ENCODE measurements around the gene STK38. TPM values are rescaled to one million over a fixed set of nuclear protein-coding genes. Genes with fewer than 3 reads are reported as not detected.

The STK38 gene
- total RNA-seq, 5 donors from 2014 or later (not counting 1 experiment from before 2014, with no cell fraction given): 90.3 to 164 (median 152) TPM

DNA sequence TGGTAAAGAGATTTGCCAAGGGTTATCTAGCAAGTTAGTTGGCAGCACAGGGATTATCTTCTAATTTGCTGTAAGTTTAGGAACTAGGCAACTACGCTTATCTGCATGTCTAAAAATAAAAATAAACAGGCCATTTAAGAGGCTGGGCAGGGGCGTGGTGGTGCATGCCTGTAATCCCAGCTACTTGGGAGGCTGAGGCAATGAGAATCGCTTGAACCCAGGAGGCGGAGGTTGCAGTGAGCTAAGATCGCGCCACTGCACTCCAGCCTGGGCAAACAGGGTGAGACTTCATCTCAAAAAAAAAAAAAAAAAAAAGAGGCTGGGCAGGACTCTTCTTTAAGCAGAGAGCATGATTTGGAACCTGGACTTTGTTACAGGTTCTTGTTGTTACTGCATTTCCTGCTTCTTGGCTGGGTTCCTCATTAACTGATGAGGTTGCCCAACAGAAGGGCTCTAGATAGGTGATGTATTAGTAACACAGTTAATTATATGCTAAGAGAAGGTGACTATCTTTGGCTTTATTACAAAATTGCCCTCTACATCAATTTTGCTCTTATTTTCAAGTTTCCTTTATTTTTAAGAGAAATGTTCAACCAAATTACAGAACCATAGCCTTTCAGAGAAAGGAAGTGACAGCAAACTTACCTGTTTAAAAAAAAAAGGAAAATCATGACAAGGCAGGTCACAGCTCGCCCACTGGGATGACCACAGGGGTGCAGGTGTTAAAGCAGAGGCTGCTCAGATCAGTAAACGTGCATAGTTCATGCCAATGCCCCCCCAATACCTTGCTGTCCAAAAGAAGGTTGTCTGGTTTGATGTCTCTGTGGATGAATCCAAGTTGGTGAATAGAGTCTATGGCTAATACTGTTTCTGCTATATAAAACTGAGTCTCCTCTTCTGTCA lies 32.5 kb downstream of the STK38 start:
- Histone ChIP-seq H3K9me3 (no peaks in the 10 kb centered on the region), H3K27ac (ENCODE audit: low read length) (peak overlapping the region; percentile 10), H3K4me1 (ENCODE audit: control insufficient read depth in 1 of 2, extremely low read depth in 1 of 2, insufficient read depth in 2 of 2, low read length in 2 of 2) (peaks cover 0 to 11% of the 10 kb centered on the region in 2 experiments), H3K27me3 (replicated peaks in 1 of 2; ENCODE audit: control insufficient read depth in 2 of 2, extremely low read depth in 1 of 2, insufficient read depth in 2 of 2, low read length in 1 of 2) (no peaks in the 10 kb centered on the region), H3K36me3 (ENCODE audit: control insufficient read depth in 2 of 2, extremely low read depth in 1 of 2, insufficient read depth in 1 of 2, low read length in 1 of 2) (peaks cover 12 to 89% of the 10 kb centered on the region in 2 donors), H3K4me3 (ENCODE audit: control insufficient read depth in 1 of 2, extremely low read depth in 1 of 2, low read length in 1 of 2) (no peak overlapping the region)
- DNase-seq: no peak
- Mint-ChIP-seq H3K9me3 (no peaks in the 10 kb centered on the region), H3K27ac (peak overlapping the region in 1 of 2 donors; percentile 34), H3K27me3 (no peaks in the 10 kb centered on the region), H3K4me1 (peaks cover 21 to 49% (median 39%) of the 10 kb centered on the region in 3 donors), H3K4me3 (no peak overlapping the region), H3K36me3 (peaks cover 54% of the 10 kb centered on the region)
- ChIA-PET POLR2A (no interaction called here), CTCF (interaction anchor here in 1 of 2 donors (0.6 to 1.1 kb wide), 2 partner anchors 29 to 62 kb away, joined by 3 read pairs; no protein-coding TSS in a partner anchor)
- no peak for ATAC-seq (replicated peaks in 1 of 4)
- WGBS (ENCODE audit: insufficient coverage): 93% methylated on average over 3 of the region's 8 CpGs

DNA sequence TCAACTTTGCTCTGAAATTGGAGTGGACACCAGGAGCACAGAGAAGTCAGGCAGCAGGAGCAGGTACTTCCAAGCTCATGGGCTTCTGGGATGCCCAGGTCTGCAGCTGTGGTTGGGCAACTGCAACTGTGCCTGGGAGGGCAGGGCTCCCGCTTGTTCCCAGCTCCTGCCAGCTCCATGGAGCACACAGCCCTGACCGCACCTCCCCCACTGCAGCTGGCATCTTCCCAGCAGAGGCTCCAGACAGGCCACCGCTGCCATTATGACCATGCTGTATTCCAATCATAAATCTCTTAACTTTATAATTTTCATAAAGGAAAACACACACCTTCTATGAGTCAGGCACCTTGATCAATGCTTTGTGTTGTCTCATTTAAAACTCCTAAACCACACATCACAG lies 36.9 kb downstream of the STK38 start:
- H3K9me3 Mint-ChIP-seq: no peaks in the 10 kb centered on the region
- H3K27me3 ChIP-seq (replicated peaks in 1 of 2; ENCODE audit: control insufficient read depth in 2 of 2, extremely low read depth in 1 of 2, insufficient read depth in 2 of 2, low read length in 1 of 2): no peaks in the 10 kb centered on the region
- no peak overlapping the region for H3K4me3 ChIP-seq (ENCODE audit: control insufficient read depth in 1 of 2, extremely low read depth in 1 of 2, low read length in 1 of 2)
- ATAC-seq (replicated peaks in 1 of 4) (no peak), DNase-seq (no peak)
- peaks cover 32 to 54% (median 39%) of the 10 kb centered on the region in 3 donors for H3K4me1 Mint-ChIP-seq
- H3K27me3 Mint-ChIP-seq: no peaks in the 10 kb centered on the region
- no peak overlapping the region for H3K27ac Mint-ChIP-seq
- no peak overlapping the region for H3K4me3 Mint-ChIP-seq
- H3K36me3 Mint-ChIP-seq: peaks cover 54% of the 10 kb centered on the region
- H3K27ac ChIP-seq (ENCODE audit: low read length): no peak overlapping the region
- peaks cover 11 to 70% of the 10 kb centered on the region in 2 donors for H3K36me3 ChIP-seq (ENCODE audit: control insufficient read depth in 2 of 2, extremely low read depth in 1 of 2, insufficient read depth in 1 of 2, low read length in 1 of 2)
- H3K9me3 ChIP-seq: no peaks in the 10 kb centered on the region
- 98% methylated on average over 3 of the region's 3 CpGs for WGBS (ENCODE audit: insufficient coverage)
- ChIA-PET CTCF (no interaction called here), POLR2A (no interaction called here)
- H3K4me1 ChIP-seq (ENCODE audit: control insufficient read depth in 1 of 2, extremely low read depth in 1 of 2, insufficient read depth in 2 of 2, low read length in 2 of 2): peaks cover 8 to 16% of the 10 kb centered on the region in 2 experiments

DNA sequence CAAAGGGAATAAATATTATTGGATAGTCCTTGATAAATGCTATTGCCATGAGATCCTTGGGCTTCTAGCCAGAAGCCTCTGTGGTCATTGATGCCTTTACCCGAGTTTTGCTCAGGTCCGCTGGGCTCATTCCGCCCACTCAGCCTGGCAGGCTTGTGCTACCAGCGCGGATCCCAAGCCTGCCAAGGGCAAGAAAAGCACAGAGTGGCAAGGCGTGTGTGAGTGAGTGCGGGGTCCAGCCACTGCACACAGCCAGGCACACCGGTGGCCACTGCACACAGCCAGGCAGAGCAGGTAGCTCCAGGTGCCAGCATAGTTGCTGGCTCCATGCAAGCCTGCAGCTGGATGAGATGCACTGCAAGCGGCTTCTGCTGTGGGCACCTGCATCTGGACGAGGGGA lies 38.7 kb downstream of the STK38 start:
- Mint-ChIP-seq H3K4me1 (peaks cover 38 to 62% (median 46%) of the 10 kb centered on the region in 3 donors), H3K27ac (peak overlapping the region; percentile 36 to 84), H3K36me3 (peaks cover 55% of the 10 kb centered on the region), H3K9me3 (no peaks in the 10 kb centered on the region), H3K27me3 (no peaks in the 10 kb centered on the region), H3K4me3 (no peak overlapping the region)
- H3K36me3 ChIP-seq (ENCODE audit: control insufficient read depth in 2 of 2, extremely low read depth in 1 of 2, insufficient read depth in 1 of 2, low read length in 1 of 2): peaks cover 11 to 73% of the 10 kb centered on the region in 2 donors
- H3K4me1 ChIP-seq (ENCODE audit: control insufficient read depth in 1 of 2, extremely low read depth in 1 of 2, insufficient read depth in 2 of 2, low read length in 2 of 2): peaks cover 8 to 16% of the 10 kb centered on the region in 2 experiments
- H3K9me3 ChIP-seq: no peaks in the 10 kb centered on the region
- ATAC-seq (replicated peaks in 1 of 4) (peak in 1 of 4 experiments; percentile 15), DNase-seq (no peak)
- WGBS (ENCODE audit: insufficient coverage): 97% methylated on average over 10 of the region's 10 CpGs
- ChIA-PET CTCF (interaction anchor here in 1 of 2 donors (0.5 kb wide), 1 partner anchor 92 kb away, joined by 6 read pairs; no protein-coding TSS in a partner anchor), POLR2A (no interaction called here)
- H3K27me3 ChIP-seq (replicated peaks in 1 of 2; ENCODE audit: control insufficient read depth in 2 of 2, extremely low read depth in 1 of 2, insufficient read depth in 2 of 2, low read length in 1 of 2): no peaks in the 10 kb centered on the region
- no peak overlapping the region for H3K27ac ChIP-seq (ENCODE audit: low read length)
- H3K4me3 ChIP-seq (ENCODE audit: control insufficient read depth in 1 of 2, extremely low read depth in 1 of 2, low read length in 1 of 2): no peak overlapping the region

DNA sequence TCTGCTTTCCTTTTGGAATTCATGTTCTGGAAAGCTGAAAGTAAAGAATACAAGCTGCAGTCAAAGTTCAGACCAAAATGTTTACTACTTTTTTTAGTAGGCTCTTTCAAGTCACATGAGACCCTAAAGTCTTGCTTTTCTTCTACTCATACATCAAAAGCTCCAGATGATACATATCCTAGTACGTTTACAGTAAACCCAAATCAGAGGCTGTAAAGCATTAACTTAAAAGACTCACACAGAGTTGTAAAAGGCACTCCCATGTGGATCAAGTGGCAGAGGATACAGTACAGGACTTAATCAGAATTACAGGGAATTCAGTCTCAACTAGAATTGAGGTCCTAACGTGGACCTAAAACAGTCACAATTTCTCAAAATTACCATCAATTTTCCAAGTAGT lies 40.7 kb downstream of the STK38 start:
- H3K27ac ChIP-seq (ENCODE audit: low read length): peak overlapping the region; percentile 21
- Mint-ChIP-seq H3K4me3 (peak overlapping the region; percentile 13 to 56 (median 15)), H3K36me3 (peaks cover 58% of the 10 kb centered on the region), H3K9me3 (no peaks in the 10 kb centered on the region), H3K4me1 (peaks cover 38 to 64% (median 49%) of the 10 kb centered on the region in 3 donors), H3K27ac (peak overlapping the region; percentile 81 to 84), H3K27me3 (no peaks in the 10 kb centered on the region)
- ATAC-seq (replicated peaks in 1 of 4) (peak in 3 of 4 experiments; percentile 45 to 60 (median 48)), DNase-seq (no peak)
- no peak overlapping the region for H3K4me3 ChIP-seq (ENCODE audit: control insufficient read depth in 1 of 2, extremely low read depth in 1 of 2, low read length in 1 of 2)
- no CpG with 5 or more reads among the region's 2 CpGs for WGBS (ENCODE audit: insufficient coverage)
- H3K36me3 ChIP-seq (ENCODE audit: control insufficient read depth in 2 of 2, extremely low read depth in 1 of 2, insufficient read depth in 1 of 2, low read length in 1 of 2): peaks cover 11 to 77% of the 10 kb centered on the region in 2 donors
- H3K27me3 ChIP-seq (replicated peaks in 1 of 2; ENCODE audit: control insufficient read depth in 2 of 2, extremely low read depth in 1 of 2, insufficient read depth in 2 of 2, low read length in 1 of 2): no peaks in the 10 kb centered on the region
- H3K9me3 ChIP-seq: no peaks in the 10 kb centered on the region
- H3K4me1 ChIP-seq (ENCODE audit: control insufficient read depth in 1 of 2, extremely low read depth in 1 of 2, insufficient read depth in 2 of 2, low read length in 2 of 2): peaks cover 8 to 16% of the 10 kb centered on the region in 2 experiments
- ChIA-PET POLR2A (interaction anchor here in 1 of 2 donors (0.6 to 0.7 kb wide), 2 partner anchors 88 to 97 kb away, joined by 3 to 6 read pairs; no protein-coding TSS in a partner anchor), CTCF (interaction anchor here in 1 of 2 donors (0.7 kb wide), 1 partner anchor 76 kb away, joined by 3 read pairs; no protein-coding TSS in a partner anchor)

DNA sequence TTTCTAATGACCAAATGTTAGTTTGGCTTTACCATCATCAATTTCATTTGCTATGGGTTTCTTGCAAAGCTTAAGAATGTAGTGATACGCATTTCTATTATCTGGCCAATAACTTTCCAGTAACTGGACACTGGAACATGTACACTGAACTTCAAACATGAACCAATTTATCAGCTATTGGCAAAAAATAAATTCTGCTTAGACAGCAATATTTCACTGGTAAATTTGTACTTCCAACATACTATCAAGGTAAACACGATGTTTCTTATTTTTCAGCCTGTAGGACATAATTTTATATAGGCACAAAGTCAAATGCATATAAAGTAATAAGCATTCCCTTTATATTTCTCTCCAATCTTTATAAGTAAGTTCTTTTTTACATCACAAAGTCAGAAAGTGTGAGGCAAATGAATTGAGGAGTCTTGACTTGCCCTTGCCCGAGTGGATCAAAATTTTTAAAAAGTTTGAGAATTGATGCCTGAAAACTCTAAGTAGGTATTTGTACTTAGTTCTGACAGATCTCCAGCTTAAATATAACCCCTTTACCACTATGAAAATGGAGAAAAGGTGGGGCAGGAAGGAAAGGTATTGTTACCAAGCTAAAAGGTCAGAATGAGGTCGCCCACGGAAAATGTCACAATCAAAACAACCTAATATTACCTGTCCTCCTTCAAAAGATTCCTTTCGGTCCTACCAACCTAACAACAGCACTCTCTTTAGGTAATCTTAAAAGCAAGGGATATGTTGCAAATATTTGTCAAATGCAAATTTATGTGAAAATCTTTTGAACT lies 41.3 kb downstream of the STK38 start:
- WGBS (ENCODE audit: insufficient coverage): no CpG with 5 or more reads among the region's 6 CpGs
- H3K4me1 ChIP-seq (ENCODE audit: control insufficient read depth in 1 of 2, extremely low read depth in 1 of 2, insufficient read depth in 2 of 2, low read length in 2 of 2): peaks cover 8 to 16% of the 10 kb centered on the region in 2 experiments
- peaks cover 38 to 63% (median 49%) of the 10 kb centered on the region in 3 donors for H3K4me1 Mint-ChIP-seq
- no peak for DNase-seq
- H3K27ac ChIP-seq (ENCODE audit: low read length): peak overlapping the region; percentile 4
- H3K27ac Mint-ChIP-seq: peak overlapping the region; percentile 81 to 84
- no peaks in the 10 kb centered on the region for H3K27me3 ChIP-seq (replicated peaks in 1 of 2; ENCODE audit: control insufficient read depth in 2 of 2, extremely low read depth in 1 of 2, insufficient read depth in 2 of 2, low read length in 1 of 2)
- POLR2A ChIA-PET: interaction anchor here in 1 of 2 donors (0.6 to 0.7 kb wide), 2 partner anchors 89 to 97 kb away, joined by 3 to 6 read pairs; no protein-coding TSS in a partner anchor
- no peaks in the 10 kb centered on the region for H3K9me3 Mint-ChIP-seq
- H3K36me3 ChIP-seq (ENCODE audit: control insufficient read depth in 2 of 2, extremely low read depth in 1 of 2, insufficient read depth in 1 of 2, low read length in 1 of 2): peaks cover 11 to 79% of the 10 kb centered on the region in 2 donors
- peak overlapping the region; percentile 13 to 56 (median 15) for H3K4me3 Mint-ChIP-seq
- H3K4me3 ChIP-seq (ENCODE audit: control insufficient read depth in 1 of 2, extremely low read depth in 1 of 2, low read length in 1 of 2): no peak overlapping the region
- peaks cover 58% of the 10 kb centered on the region for H3K36me3 Mint-ChIP-seq
- H3K27me3 Mint-ChIP-seq: no peaks in the 10 kb centered on the region
- CTCF ChIA-PET: interaction anchor here in 1 of 2 donors (0.6 to 0.7 kb wide), 2 partner anchors 21 to 75 kb away, joined by 3 read pairs; no protein-coding TSS in a partner anchor
- peak; percentile 9 to 57 (median 36) for ATAC-seq (replicated peaks in 1 of 4)
- H3K9me3 ChIP-seq: no peaks in the 10 kb centered on the region

Measured in T-cell (primary cell).